HG03457 (cell line): ENCODE measurements around the gene XPR1.
"Not testable (repeated sequence)": the region's sequence is repeated elsewhere in the genome, so short reads cannot be mapped to it uniquely, and the experiment has no call there.

ENCODE experiments used
- ATAC-seq: cut with Tn5 transposase; IDR thresholded peaks from one replicate; pipeline ENCODE4 v1.9.1; 2021; ENCODE audit warnings: moderate number of reproducible peaks; ENCODE audit not compliant: unreplicated experiment

XPR1 gene

GRCh38 chr1:180778782-180779398, 147.1 kb downstream of the XPR1 start:
- ATAC-seq = no peak

- ATAC-seq = no peak
These were observed 147.8 kb downstream of the XPR1 start for GRCh38 chr1:180779584-180779983.

- ATAC-seq = no peak
These were observed 149.9 kb downstream of the XPR1 start for GRCh38 chr1:180781718-180782117.

- no peak for ATAC-seq
These were observed 153.5 kb downstream of the XPR1 start for GRCh38 chr1:180785291-180785690.

GRCh38 chr1:180785887-180786286, 154.1 kb downstream of the XPR1 start:
- ATAC-seq = no peak

GRCh38 chr1:180786624-180787023, 154.8 kb downstream of the XPR1 start:
- no peak for ATAC-seq

- no peak for ATAC-seq
These were observed 155.9 kb downstream of the XPR1 start for GRCh38 chr1:180787628-180788307.

- no peak for ATAC-seq
These were observed 157.6 kb downstream of the XPR1 start for GRCh38 chr1:180789460-180789859.

- not testable (repeated sequence) for ATAC-seq
These were observed 159.3 kb downstream of the XPR1 start for GRCh38 chr1:180791152-180791551.

GRCh38 chr1:180791806-180792205, 160.0 kb downstream of the XPR1 start:
- no peak for ATAC-seq

GRCh38 chr1:180793451-180793850, 161.6 kb downstream of the XPR1 start:
- ATAC-seq = no peak

- no peak for ATAC-seq
These were observed 165.2 kb downstream of the XPR1 start for GRCh38 chr1:180796897-180797640.

- no peak for ATAC-seq
These were observed 169.1 kb downstream of the XPR1 start for GRCh38 chr1:180800945-180801344.

GRCh38 chr1:180802813-180803212, 171.0 kb downstream of the XPR1 start:
- ATAC-seq = no peak

- peak; percentile 52 for ATAC-seq
These were observed 173.5 kb downstream of the XPR1 start for GRCh38 chr1:180805316-180805715.

- ATAC-seq = no peak
These were observed 179.5 kb downstream of the XPR1 start for GRCh38 chr1:180811298-180811697.

GRCh38 chr1:180811886-180812285, 180.1 kb downstream of the XPR1 start:
- ATAC-seq = no peak

GRCh38 chr1:180814258-180814657, 182.4 kb downstream of the XPR1 start:
- ATAC-seq = no peak

- ATAC-seq = no peak
These were observed 183.4 kb downstream of the XPR1 start for GRCh38 chr1:180815188-180815587.

- no peak for ATAC-seq
These were observed 184.3 kb downstream of the XPR1 start for GRCh38 chr1:180816132-180816531.

GRCh38 chr1:180821970-180822369, 190.1 kb downstream of the XPR1 start:
- no peak for ATAC-seq

GRCh38 chr1:180831507-180831906, 199.7 kb downstream of the XPR1 start:
- not testable (repeated sequence) for ATAC-seq
